K562 (cell line): ENCODE results near the gene AGAP3. TPM values are rescaled to one million over a fixed set of nuclear protein-coding genes. Genes with fewer than 3 reads are reported as not detected.
A peak's percentile ranks its signal among the peaks of the same experiment; 100 is the strongest.

Experiments used
- CREB1 ChIP-seq, 2 experiments: sonication (generic) in 1 of 2; formaldehyde crosslinking in 1 of 2; IDR thresholded peaks; 2 replicates each; pipeline versions ENCODE4 v1.6.1 to v1.8.0; 2012 to 2022; ENCODE audit warnings: inconsistent platforms in 1 of 2, mild to moderate bottlenecking in 1 of 2, missing genetic modification reagents in 1 of 2, moderate library complexity in 1 of 2
- DDX20 ChIP-seq: fragments of 450-650 bp; IDR thresholded peaks from 2 replicates; pipeline ENCODE4 v1.6.1; 2016; ENCODE audit warnings: missing genetic modification characterization, low read depth, mild to moderate bottlenecking, missing compliant biosample characterization, moderate library complexity
- ERF ChIP-seq: fragments of 450-650 bp; formaldehyde crosslinking; IDR thresholded peaks from 2 replicates; pipeline ENCODE4 v1.4.0; 2020; ENCODE audit warnings: mild to moderate bottlenecking, mixed read lengths
- GTF3C2 ChIP-seq: IDR thresholded peaks from 3 replicates; pipeline ENCODE4 v1.6.1; 2011; ENCODE audit warnings: borderline replicate concordance, mild to moderate bottlenecking, moderate library complexity; ENCODE audit not compliant: insufficient read length; ENCODE audit errors: extremely low read depth
- KDM5B ChIP-seq: fragments of 200-600 bp; sonication (generic); IDR thresholded peaks from 2 replicates; pipeline ENCODE4 v1.6.1; 2012; ENCODE audit warnings: low read depth, mild to moderate bottlenecking, moderate library complexity, low read length, control low read depth, inconsistent platforms; ENCODE audit not compliant: insufficient replicate concordance
- PHF8 ChIP-seq: fragments of 200-600 bp; sonication (generic); IDR thresholded peaks from 2 replicates; pipeline ENCODE4 v1.6.1; 2012; ENCODE audit warnings: mixed run types, mild to moderate bottlenecking, inconsistent platforms, low read length, moderate library complexity, borderline replicate concordance
- PYGO2 ChIP-seq: fragments of 450-650 bp; IDR thresholded peaks from 2 replicates; pipeline ENCODE4 v1.6.1; 2016; ENCODE audit warnings: mild to moderate bottlenecking, missing genetic modification characterization, moderate library complexity, missing compliant biosample characterization
- SOX6 ChIP-seq: fragments of 450-650 bp; IDR thresholded peaks from 2 replicates; pipeline ENCODE4 v1.6.1; 2014; ENCODE audit warnings: mild to moderate bottlenecking
- TCF15 ChIP-seq: fragments of 250-450 bp; sonication (Bioruptor Pico); IDR thresholded peaks from 2 replicates; pipeline ENCODE4 v1.8.0; 2022; ENCODE audit warnings: moderate library complexity, mild to moderate bottlenecking, inconsistent platforms
- UBTF ChIP-seq, 2 experiments: IDR thresholded peaks; 2 replicates each; pipeline ENCODE4 v1.6.1; 2012; ENCODE audit warnings: improper control_type of control experiment in 2 of 2, low read depth in 2 of 2, low read length in 2 of 2, borderline replicate concordance in 1 of 2
- WHSC1 ChIP-seq: IDR thresholded peaks from one replicate; pipeline ENCODE4 v1.6.1; 2012; ENCODE audit warnings: low read length, control low read depth, inconsistent platforms
- ZNF518B ChIP-seq: fragments of 250-450 bp; sonication (Bioruptor Pico); IDR thresholded peaks from 2 replicates; pipeline ENCODE4 v1.5.0; 2021; ENCODE audit warnings: mild to moderate bottlenecking, moderate library complexity
- ZNF766 ChIP-seq: fragments of 200-800 bp; sonication (Bioruptor generic); conservative IDR thresholded peaks from 2 replicates; pipeline ENCODE4 v1.6.1; 2016; ENCODE audit warnings: missing genetic modification characterization, missing compliant biosample characterization
- polyA plus RNA-seq, 8 experiments: library from polyadenylated mRNA; depleted of rRNA in 4 of 8; stranded (reverse) in 5 of 8; unstranded in 3 of 8; fragments of >200 nt; fragmentation: Nextera tagmentation in 2 of 8; fragmentation: Illumina TruSeq in 1 of 8; extraction: Ambion mirVana in 2 of 8; extraction: Trizol in 1 of 8; gene quantifications; 2 replicates each; pipeline versions ENCODE4 v1.2.1 to v1.2.3, GENCODE V29; 2011 to 2014; ENCODE audit warnings: inconsistent platforms in 1 of 8, missing spikeins in 1 of 8
- total RNA-seq, 7 experiments: library from RNA; depleted of rRNA in 6 of 7; stranded (reverse); fragments of >200 nt in 6 of 7; fragmentation: Illumina TruSeq in 2 of 7; extraction: Trizol in 2 of 7; gene quantifications; 2 replicates each; pipeline versions ENCODE4 v1.2.1 to v1.2.3, GENCODE V29; 2011 to 2021; ENCODE audit warnings: low replicate concordance in 1 of 7
- TF ChIP-seq, protein P1 (sequence below), 2 experiments: fragments of 450-650 bp in 1 of 2; sonication (generic) in 1 of 2; formaldehyde crosslinking in 1 of 2; IDR thresholded peaks in 1 of 2; conservative IDR thresholded peaks in 1 of 2; 2 replicates each; pipeline versions ENCODE4 v1.6.1 to v1.8.1; 2016 to 2023; ENCODE audit warnings: mild to moderate bottlenecking in 2 of 2, moderate library complexity in 2 of 2, inconsistent platforms in 1 of 2, missing genetic modification reagents in 1 of 2

Gene AGAP3
- total and polyA plus RNA-seq, 9 of the 15 experiments (the other 6 are each of a cell fraction or from before 2014, with no cell fraction given) = 3.4 to 208 (median 62.2) TPM

DNA sequence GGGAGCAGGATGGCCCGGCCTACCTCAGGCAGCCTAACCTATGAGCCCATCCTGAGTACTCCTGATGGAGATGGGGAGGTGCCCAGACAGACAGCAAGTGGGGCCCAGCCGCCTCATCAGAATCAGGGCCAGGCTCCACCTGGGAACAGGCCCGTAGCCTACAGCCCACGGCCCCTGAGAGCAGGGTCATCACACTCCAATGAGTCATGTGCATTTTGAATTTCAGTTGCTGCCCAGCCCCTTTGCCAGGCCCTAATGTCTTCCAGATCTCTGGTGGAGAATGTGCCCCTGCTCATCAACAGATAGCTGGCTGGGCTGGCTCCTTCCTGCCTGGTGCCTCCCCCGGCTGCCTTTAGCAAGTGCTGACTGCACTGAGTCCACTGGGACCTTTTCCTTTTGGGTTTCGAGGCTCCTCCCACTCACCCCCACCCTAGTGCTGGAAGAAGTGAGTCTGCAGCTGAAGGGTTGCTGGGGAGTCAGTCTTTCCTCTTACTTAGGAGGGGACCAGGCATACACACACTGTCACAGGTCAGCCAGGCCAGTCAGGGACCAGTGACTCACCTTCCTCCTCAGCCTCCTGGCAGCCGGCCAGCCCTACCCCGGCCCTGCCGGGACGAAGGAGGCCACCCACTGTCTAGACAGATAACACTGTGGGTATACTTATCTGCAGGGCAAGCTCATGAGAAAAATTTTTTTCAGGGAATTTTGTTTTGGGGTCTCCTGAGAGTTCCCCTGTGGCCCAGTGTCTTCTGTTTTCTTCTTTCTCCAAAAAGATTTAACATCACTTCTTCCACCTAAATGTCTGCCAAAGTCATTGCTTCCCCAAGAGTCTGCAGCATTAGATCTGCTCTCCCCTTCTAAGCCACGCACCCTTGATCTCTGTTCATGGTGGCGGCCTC lies 47.1 kb upstream of the AGAP3 start (continued):
- peak; percentile 76 to 81; a peak in 3 of 4 replicates for TF ChIP-seq UBTF (IDR thresholded peaks at IDR 0.05; ENCODE audit: borderline replicate concordance in 1 of 2, low read depth in 2 of 2, low read length in 2 of 2)
- no peak for TF ChIP-seq TCF15 (CRISPR knock-in tag)
- no peak for TF ChIP-seq ZNF518B (CRISPR knock-in tag)
- no peak for TF ChIP-seq ERF (CRISPR knock-in tag)
- TF ChIP-seq PHF8 = peak; percentile 36; the same call in 1 of the 2 replicates
- TF ChIP-seq KDM5B = peak; percentile 76
- TF ChIP-seq, protein P1, sequence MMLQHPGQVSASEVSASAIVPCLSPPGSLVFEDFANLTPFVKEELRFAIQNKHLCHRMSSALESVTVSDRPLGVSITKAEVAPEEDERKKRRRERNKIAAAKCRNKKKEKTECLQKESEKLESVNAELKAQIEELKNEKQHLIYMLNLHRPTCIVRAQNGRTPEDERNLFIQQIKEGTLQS (IDR thresholded peaks at IDR 0.05) = peak; percentile 99
- TF ChIP-seq, protein P1 (CRISPR knock-in tag; conservative IDR thresholded peaks at IDR 0.05) = peak; percentile 97
- peak; percentile 70; the same call in 1 of the 2 replicates for TF ChIP-seq CREB1 (IDR thresholded peaks at IDR 0.05)
- peak; percentile 66 for TF ChIP-seq CREB1 (CRISPR knock-in tag; IDR thresholded peaks at IDR 0.05)
- no peak for TF ChIP-seq PYGO2 (tag)
- TF ChIP-seq GTF3C2 = no peak
- TF ChIP-seq DDX20 (tag) = no peak
- TF ChIP-seq SOX6 = peak; percentile 90
- peak; percentile 93 for TF ChIP-seq ZNF766
- TF ChIP-seq WHSC1 = no peak
